MG63 (cell line): ENCODE results near the gene BCAM. TPM values are rescaled to one million over a fixed set of nuclear protein-coding genes. Genes with fewer than 3 reads are reported as not detected.

Source experiments
- DNase-seq: peaks from one replicate; pipeline ENCODE4 v3.0.0-alpha.2; 2020
- H3K27me3 ChIP-seq: fragments of 250-450 bp; sonication (Bioruptor Pico); 2 replicates; pipeline ENCODE4 v1.5.1; 2020; ENCODE audit warnings: mild to moderate bottlenecking, moderate library complexity
- H3K36me3 ChIP-seq: fragments of 250-450 bp; sonication (Bioruptor Pico); 2 replicates; pipeline ENCODE4 v1.5.1; 2020; ENCODE audit warnings: mild to moderate bottlenecking, moderate library complexity
- H3K4me3 ChIP-seq: fragments of 250-450 bp; sonication (Bioruptor Pico); 2 replicates; pipeline ENCODE4 v1.5.1; 2020; ENCODE audit warnings: mild to moderate bottlenecking, moderate library complexity
- H3K9me3 ChIP-seq: fragments of 250-450 bp; sonication (Bioruptor Pico); 2 replicates; pipeline ENCODE4 v1.5.1; 2020; ENCODE audit warnings: mild to moderate bottlenecking, moderate library complexity
- total RNA-seq: library from RNA; depleted of rRNA; stranded (reverse); fragments of >200 nt; shearing (Covaris generic); gene quantifications from 2 replicates; pipeline ENCODE4 v1.2.3, GENCODE V29; 2014; ENCODE audit warnings: low replicate concordance

The BCAM gene
- total RNA-seq, 1 experiment from 2014 or later: 4.1 TPM

- no peaks in the 10 kb centered on the region; the same call in 1 of the 2 replicates for H3K9me3 ChIP-seq
- H3K36me3 ChIP-seq: no peaks in the 10 kb centered on the region
- DNase-seq: no peak
- no peak overlapping the region for H3K4me3 ChIP-seq
- no peaks in the 10 kb centered on the region for H3K27me3 ChIP-seq
Measured at GRCh38 chr19:44783545-44783944, 25.4 kb upstream of the BCAM start.

- H3K4me3 ChIP-seq: no peak overlapping the region
- H3K9me3 ChIP-seq: no peaks in the 10 kb centered on the region; the same call in 1 of the 2 replicates
- no peaks in the 10 kb centered on the region for H3K27me3 ChIP-seq
- no peaks in the 10 kb centered on the region for H3K36me3 ChIP-seq
- DNase-seq: no peak
Measured at GRCh38 chr19:44785271-44785670, 23.6 kb upstream of the BCAM start.

- no peak for DNase-seq
- H3K4me3 ChIP-seq: no peak overlapping the region
- H3K9me3 ChIP-seq: no peaks in the 10 kb centered on the region; the same call in 1 of the 2 replicates
- no peaks in the 10 kb centered on the region for H3K27me3 ChIP-seq
- H3K36me3 ChIP-seq: no peaks in the 10 kb centered on the region
Measured at GRCh38 chr19:44785993-44786392, 22.9 kb upstream of the BCAM start.

- DNase-seq: no peak
- H3K9me3 ChIP-seq: no peaks in the 10 kb centered on the region
- no peaks in the 10 kb centered on the region for H3K36me3 ChIP-seq
- H3K4me3 ChIP-seq: no peak overlapping the region
- H3K27me3 ChIP-seq: no peaks in the 10 kb centered on the region
Measured at GRCh38 chr19:44788971-44789370, 19.9 kb upstream of the BCAM start.

DNA sequence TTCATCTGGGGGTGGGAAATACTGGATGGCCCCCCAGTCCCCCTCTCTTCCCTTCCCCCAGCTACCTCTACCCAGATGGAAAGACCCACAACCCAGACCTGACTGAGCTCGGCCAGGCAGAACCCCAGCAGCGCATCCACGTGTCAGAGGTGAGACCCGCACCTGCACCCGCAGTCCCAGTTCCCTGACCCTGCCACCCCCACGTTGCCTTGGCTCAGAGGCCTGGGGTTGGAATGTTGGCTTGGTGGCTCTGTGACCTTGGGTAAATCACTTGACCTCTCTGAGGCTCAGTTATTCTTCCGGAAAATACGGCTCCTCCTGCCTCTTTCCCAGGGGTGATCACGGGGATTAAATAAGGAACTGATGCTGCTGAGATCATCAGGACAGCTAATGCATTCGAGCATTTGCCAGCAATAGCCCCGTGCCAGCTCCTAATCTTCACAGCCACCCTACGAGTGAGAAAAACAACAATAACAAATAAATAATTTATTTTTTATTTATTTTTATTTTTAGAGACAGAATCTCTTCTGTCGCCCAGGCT lies 18.9 kb upstream of the BCAM start:
- no peaks in the 10 kb centered on the region for H3K9me3 ChIP-seq
- DNase-seq: peak; percentile 24
- no peaks in the 10 kb centered on the region for H3K27me3 ChIP-seq
- H3K4me3 ChIP-seq: no peak overlapping the region
- H3K36me3 ChIP-seq: no peaks in the 10 kb centered on the region

- no peaks in the 10 kb centered on the region for H3K27me3 ChIP-seq
- H3K9me3 ChIP-seq: no peaks in the 10 kb centered on the region
- H3K4me3 ChIP-seq: no peak overlapping the region
- no peak for DNase-seq
- no peaks in the 10 kb centered on the region for H3K36me3 ChIP-seq
Measured at GRCh38 chr19:44792281-44792680, 16.6 kb upstream of the BCAM start.

GRCh38 chr19:44794610-44795009 lies 14.3 kb upstream of the BCAM start:
- H3K9me3 ChIP-seq: no peaks in the 10 kb centered on the region
- H3K36me3 ChIP-seq: no peaks in the 10 kb centered on the region
- H3K27me3 ChIP-seq: no peaks in the 10 kb centered on the region
- H3K4me3 ChIP-seq: no peak overlapping the region
- DNase-seq: no peak

- Histone ChIP-seq H3K27me3 (no peaks in the 10 kb centered on the region), H3K36me3 (no peaks in the 10 kb centered on the region), H3K9me3 (no peaks in the 10 kb centered on the region), H3K4me3 (no peak overlapping the region)
- no peak for DNase-seq
Measured at GRCh38 chr19:44795398-44795987, 13.4 kb upstream of the BCAM start.

GRCh38 chr19:44796701-44797115 lies 12.2 kb upstream of the BCAM start:
- Histone ChIP-seq H3K4me3 (no peak overlapping the region), H3K36me3 (no peaks in the 10 kb centered on the region), H3K27me3 (no peaks in the 10 kb centered on the region), H3K9me3 (no peaks in the 10 kb centered on the region)
- peak; percentile 40 for DNase-seq

DNA sequence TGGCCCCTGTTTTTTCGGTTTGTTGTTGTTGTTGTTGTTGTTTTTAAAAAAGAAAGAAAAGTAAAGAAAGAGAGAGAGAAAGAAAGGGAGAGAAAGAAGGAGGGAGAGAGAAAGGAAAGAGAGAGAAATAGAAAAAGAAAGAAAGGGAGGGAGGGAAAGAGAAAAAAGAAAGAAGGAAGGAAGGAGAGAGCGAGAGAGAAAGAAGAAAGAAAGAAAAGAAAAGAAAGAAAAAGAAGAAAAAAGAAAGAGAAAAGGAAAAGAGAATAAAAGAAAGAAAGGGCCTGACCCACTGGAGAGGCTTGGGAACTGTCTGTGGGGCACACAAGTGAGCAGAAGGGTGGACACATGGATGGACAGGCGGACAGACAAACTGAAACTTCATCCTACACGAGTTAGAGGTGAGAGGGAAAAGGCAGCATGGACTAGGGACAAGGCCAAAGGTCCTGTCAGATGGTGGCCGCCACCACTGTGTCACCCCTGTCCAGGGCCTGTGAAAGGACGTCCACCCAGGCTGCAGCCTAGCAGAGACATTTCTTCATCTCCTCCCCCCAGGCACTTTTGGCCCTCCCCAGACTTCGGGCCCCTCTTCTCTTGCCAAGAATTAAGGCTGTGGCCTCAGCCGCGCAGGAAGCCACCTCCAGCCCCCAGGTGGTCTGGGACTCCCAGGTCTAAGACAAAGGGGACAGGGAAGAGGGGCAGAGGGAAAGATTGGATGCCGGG lies 9.1 kb upstream of the BCAM start:
- no peaks in the 10 kb centered on the region for H3K27me3 ChIP-seq
- DNase-seq: no peak
- H3K4me3 ChIP-seq: no peak overlapping the region

DNA sequence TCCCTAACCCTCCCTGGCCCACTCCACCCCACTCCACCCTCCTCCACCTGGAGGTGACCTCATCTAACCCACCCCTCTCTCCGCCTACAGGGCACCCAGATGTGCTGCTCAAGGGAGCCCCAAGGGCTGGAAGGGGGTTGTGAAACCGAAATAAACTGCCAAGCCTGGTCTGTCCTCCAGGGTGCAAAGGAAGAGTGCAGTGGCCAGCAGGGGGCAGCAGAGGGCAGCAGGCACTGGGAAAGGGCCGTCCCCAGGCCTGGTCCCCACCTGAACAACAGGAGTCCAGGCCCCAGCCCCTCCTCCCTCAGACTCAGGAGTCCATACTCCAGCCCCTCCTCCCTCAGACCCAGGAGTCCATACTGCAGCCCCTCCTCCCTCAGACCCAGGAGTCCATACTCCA lies 8.4 kb upstream of the BCAM start:
- H3K9me3 ChIP-seq: peaks cover 4% of the 10 kb centered on the region
- peak; percentile 80 for DNase-seq
- no peaks in the 10 kb centered on the region for H3K27me3 ChIP-seq
- no peaks in the 10 kb centered on the region for H3K36me3 ChIP-seq
- H3K4me3 ChIP-seq: no peak overlapping the region

More for the DNA sequence above, 9.1 kb upstream of the BCAM start:
- Histone ChIP-seq H3K36me3 (no peaks in the 10 kb centered on the region), H3K9me3 (peaks cover 4% of the 10 kb centered on the region)

- DNase-seq: no peak
- no peaks in the 10 kb centered on the region for H3K36me3 ChIP-seq
- H3K4me3 ChIP-seq: no peak overlapping the region
- no peaks in the 10 kb centered on the region; the same call in 1 of the 2 replicates for H3K27me3 ChIP-seq
- peaks cover 4% of the 10 kb centered on the region for H3K9me3 ChIP-seq
Measured at GRCh38 chr19:44803442-44804428, 5.2 kb upstream of the BCAM start.

GRCh38 chr19:44806291-44806690 lies 2.6 kb upstream of the BCAM start:
- Histone ChIP-seq H3K27me3 (no peaks in the 10 kb centered on the region; the same call in 1 of the 2 replicates), H3K4me3 (no peak overlapping the region), H3K36me3 (no peaks in the 10 kb centered on the region), H3K9me3 (peaks cover 4% of the 10 kb centered on the region)
- no peak for DNase-seq

DNA sequence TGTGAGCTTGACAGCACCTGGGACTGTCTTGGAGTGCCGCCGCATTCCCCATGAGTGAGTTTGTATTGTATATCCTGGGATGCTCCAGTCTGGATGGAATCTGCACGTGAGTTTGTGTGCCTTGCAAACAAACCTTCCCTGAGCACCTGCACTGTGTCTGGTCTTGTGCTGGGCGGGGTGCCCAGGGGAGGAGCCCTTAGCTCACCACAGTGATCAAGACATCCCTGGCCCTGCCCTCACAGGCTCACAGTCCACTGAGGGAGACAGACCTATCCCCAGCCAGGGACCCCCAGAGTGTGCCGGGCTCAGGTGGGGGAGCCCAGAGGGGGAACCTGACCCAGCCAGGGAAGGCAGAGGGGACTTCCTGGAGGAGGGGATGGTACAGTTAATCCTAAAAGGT lies 1.7 kb upstream of the BCAM start:
- Histone ChIP-seq H3K27me3 (no peaks in the 10 kb centered on the region; the same call in 1 of the 2 replicates), H3K36me3 (no peaks in the 10 kb centered on the region), H3K4me3 (no peak overlapping the region), H3K9me3 (peaks cover 4% of the 10 kb centered on the region)
- no peak for DNase-seq

- Histone ChIP-seq H3K4me3 (no peak overlapping the region), H3K9me3 (peaks cover 4% of the 10 kb centered on the region), H3K27me3 (no peaks in the 10 kb centered on the region; the same call in 1 of the 2 replicates), H3K36me3 (no peaks in the 10 kb centered on the region)
- DNase-seq: peak; percentile 61
Measured at GRCh38 chr19:44807652-44808462, 1.0 kb upstream of the BCAM start.
